Measurements from ENCODE around the gene NOTCH3. TPM values are rescaled to one million over a fixed set of nuclear protein-coding genes. Genes with fewer than 3 reads are reported as not detected.

NOTCH3 gene
- total RNA-seq, 1 experiment from 2014 or later: 153 TPM

DNA sequence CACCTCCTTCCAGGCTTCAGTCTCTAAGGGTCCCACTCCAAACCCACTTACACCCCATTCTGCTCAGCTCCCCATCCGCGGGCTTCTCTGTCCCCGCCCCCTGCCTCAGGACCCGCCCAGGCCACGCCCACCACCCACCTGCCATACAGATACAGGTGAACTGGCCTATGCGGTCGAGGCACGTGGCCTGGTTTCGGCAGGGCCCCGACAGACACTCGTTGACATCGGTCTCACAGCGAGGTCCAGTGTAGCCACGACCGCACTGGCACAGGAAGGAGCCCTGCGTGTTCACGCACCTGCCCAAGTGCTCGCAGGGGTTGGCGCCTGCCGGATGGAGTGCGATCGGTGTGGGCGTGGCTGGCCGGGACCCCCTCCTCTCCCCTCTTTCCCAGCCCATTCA lies 11.9 kb downstream of the NOTCH3 start (continued):
- TF ChIP-seq, protein P1, sequence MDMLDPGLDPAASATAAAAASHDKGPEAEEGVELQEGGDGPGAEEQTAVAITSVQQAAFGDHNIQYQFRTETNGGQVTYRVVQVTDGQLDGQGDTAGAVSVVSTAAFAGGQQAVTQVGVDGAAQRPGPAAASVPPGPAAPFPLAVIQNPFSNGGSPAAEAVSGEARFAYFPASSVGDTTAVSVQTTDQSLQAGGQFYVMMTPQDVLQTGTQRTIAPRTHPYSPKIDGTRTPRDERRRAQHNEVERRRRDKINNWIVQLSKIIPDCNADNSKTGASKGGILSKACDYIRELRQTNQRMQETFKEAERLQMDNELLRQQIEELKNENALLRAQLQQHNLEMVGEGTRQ (CRISPR knock-in tag; IDR thresholded peaks at IDR 0.05): no peak
- TF ChIP-seq ZNF219 (CRISPR knock-in tag; IDR thresholded peaks at IDR 0.05; ENCODE audit: borderline replicate concordance): no peak

DNA sequence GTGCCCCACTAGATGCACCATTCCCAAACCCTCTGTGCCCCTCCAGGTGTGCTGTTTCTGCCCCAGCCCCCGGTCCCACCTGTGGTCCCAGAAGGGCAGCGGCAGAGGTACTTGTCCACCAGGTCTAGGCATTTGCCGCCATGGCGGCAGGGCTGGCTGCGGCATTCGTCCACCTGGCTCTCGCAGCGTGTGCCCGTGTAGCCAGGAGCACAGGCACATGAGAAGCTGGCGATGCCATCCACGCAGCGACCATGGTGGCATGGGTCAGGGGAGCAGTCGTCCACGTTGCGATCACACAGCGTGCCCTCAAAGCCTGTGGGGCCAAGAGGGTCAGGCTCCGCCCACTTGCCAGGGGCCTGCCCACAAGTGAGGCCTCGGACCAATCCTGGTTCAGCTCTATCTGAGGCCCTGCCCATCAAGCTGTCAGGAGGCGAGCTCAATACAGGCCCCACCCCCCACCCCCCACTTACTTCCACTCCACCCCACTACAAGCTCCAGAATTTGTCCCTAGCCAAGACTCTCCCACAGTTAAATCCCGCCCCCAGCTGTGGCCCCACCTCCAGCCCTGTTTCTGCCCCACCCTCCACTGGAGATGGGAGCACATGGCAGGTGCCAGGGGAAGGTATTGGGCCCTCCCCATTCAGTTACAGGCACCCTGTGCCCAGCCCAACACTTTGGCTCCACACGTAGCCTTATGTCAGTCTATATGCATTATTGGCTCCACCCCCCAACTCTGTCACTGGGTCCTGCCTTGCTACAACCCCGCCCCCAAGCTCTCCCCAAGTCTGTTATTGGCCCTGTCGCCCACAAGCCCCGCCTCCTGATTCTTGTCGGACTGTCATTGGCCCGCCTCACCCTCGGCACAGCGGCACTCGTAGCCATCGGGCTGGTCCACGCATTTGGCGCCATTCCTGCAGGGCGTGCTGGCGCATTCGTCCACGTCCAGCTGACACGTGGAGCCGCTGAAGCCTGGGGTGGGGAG lies 13.5 kb downstream of the NOTCH3 start:
- Mint-ChIP-seq H3K4me3 (no peak overlapping the region), H3K27ac (no peak overlapping the region), H3K36me3 (peaks cover 72% of the 10 kb centered on the region), H3K27me3 (ENCODE audit: low read depth) (no peaks in the 10 kb centered on the region), H3K4me1 (no peaks in the 10 kb centered on the region), H3K9me3 (no peaks in the 10 kb centered on the region)
- peak; percentile 61 for DNase-seq (ENCODE audit: low spot score)
- ChIA-PET CTCF (interaction anchor here (0.6 to 3.0 kb wide), 9 partner anchors 8 to 232 kb away, joined by 3 to 13 read pairs (median 3); partner anchors contain the start of gene AKAP8L), POLR2A (interaction anchor here (1.4 kb wide), 1 partner anchor 46 kb away, joined by 7 read pairs; no protein-coding TSS in a partner anchor)
- peak; percentile 85 for ATAC-seq
- TF ChIP-seq, protein P2, sequence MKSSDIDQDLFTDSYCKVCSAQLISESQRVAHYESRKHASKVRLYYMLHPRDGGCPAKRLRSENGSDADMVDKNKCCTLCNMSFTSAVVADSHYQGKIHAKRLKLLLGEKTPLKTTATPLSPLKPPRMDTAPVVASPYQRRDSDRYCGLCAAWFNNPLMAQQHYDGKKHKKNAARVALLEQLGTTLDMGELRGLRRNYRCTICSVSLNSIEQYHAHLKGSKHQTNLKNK (CRISPR knock-in tag; IDR thresholded peaks at IDR 0.05): no peak
- no peak for TF ChIP-seq CREM (CRISPR knock-in tag; IDR thresholded peaks at IDR 0.05)
- no peak for TF ChIP-seq ZNF138 (CRISPR knock-in tag; conservative IDR thresholded peaks at IDR 0.05)
- TF ChIP-seq, protein P3, sequence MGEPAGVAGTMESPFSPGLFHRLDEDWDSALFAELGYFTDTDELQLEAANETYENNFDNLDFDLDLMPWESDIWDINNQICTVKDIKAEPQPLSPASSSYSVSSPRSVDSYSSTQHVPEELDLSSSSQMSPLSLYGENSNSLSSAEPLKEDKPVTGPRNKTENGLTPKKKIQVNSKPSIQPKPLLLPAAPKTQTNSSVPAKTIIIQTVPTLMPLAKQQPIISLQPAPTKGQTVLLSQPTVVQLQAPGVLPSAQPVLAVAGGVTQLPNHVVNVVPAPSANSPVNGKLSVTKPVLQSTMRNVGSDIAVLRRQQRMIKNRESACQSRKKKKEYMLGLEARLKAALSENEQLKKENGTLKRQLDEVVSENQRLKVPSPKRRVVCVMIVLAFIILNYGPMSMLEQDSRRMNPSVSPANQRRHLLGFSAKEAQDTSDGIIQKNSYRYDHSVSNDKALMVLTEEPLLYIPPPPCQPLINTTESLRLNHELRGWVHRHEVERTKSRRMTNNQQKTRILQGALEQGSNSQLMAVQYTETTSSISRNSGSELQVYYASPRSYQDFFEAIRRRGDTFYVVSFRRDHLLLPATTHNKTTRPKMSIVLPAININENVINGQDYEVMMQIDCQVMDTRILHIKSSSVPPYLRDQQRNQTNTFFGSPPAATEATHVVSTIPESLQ (CRISPR knock-in tag; IDR thresholded peaks at IDR 0.05): no peak
- TF ChIP-seq SOX15 (CRISPR knock-in tag; IDR thresholded peaks at IDR 0.05): no peak
- no peak for TF ChIP-seq FOXK1 (CRISPR knock-in tag; IDR thresholded peaks at IDR 0.05)
- TF ChIP-seq ZNF263 (CRISPR knock-in tag; IDR thresholded peaks at IDR 0.05; ENCODE audit: low read depth): no peak
- TF ChIP-seq ZNF219 (CRISPR knock-in tag; IDR thresholded peaks at IDR 0.05; ENCODE audit: borderline replicate concordance): no peak
- no peak for TF ChIP-seq TCF7 (CRISPR knock-in tag; IDR thresholded peaks at IDR 0.05; ENCODE audit: low read depth)
- TF ChIP-seq, protein P4, sequence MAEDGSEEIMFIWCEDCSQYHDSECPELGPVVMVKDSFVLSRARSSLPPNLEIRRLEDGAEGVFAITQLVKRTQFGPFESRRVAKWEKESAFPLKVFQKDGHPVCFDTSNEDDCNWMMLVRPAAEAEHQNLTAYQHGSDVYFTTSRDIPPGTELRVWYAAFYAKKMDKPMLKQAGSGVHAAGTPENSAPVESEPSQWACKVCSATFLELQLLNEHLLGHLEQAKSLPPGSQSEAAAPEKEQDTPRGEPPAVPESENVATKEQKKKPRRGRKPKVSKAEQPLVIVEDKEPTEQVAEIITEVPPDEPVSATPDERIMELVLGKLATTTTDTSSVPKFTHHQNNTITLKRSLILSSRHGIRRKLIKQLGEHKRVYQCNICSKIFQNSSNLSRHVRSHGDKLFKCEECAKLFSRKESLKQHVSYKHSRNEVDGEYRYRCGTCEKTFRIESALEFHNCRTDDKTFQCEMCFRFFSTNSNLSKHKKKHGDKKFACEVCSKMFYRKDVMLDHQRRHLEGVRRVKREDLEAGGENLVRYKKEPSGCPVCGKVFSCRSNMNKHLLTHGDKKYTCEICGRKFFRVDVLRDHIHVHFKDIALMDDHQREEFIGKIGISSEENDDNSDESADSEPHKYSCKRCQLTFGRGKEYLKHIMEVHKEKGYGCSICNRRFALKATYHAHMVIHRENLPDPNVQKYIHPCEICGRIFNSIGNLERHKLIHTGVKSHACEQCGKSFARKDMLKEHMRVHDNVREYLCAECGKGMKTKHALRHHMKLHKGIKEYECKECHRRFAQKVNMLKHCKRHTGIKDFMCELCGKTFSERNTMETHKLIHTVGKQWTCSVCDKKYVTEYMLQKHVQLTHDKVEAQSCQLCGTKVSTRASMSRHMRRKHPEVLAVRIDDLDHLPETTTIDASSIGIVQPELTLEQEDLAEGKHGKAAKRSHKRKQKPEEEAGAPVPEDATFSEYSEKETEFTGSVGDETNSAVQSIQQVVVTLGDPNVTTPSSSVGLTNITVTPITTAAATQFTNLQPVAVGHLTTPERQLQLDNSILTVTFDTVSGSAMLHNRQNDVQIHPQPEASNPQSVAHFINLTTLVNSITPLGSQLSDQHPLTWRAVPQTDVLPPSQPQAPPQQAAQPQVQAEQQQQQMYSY (CRISPR knock-in tag; IDR thresholded peaks at IDR 0.05): no peak
- no peak for TF ChIP-seq JAZF1 (CRISPR knock-in tag; IDR thresholded peaks at IDR 0.05)
- TF ChIP-seq, protein P5, sequence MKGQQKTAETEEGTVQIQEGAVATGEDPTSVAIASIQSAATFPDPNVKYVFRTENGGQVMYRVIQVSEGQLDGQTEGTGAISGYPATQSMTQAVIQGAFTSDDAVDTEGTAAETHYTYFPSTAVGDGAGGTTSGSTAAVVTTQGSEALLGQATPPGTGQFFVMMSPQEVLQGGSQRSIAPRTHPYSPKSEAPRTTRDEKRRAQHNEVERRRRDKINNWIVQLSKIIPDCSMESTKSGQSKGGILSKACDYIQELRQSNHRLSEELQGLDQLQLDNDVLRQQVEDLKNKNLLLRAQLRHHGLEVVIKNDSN (CRISPR knock-in tag; IDR thresholded peaks at IDR 0.05): no peak
- TF ChIP-seq, protein P6, sequence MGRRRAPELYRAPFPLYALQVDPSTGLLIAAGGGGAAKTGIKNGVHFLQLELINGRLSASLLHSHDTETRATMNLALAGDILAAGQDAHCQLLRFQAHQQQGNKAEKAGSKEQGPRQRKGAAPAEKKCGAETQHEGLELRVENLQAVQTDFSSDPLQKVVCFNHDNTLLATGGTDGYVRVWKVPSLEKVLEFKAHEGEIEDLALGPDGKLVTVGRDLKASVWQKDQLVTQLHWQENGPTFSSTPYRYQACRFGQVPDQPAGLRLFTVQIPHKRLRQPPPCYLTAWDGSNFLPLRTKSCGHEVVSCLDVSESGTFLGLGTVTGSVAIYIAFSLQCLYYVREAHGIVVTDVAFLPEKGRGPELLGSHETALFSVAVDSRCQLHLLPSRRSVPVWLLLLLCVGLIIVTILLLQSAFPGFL (CRISPR knock-in tag; IDR thresholded peaks at IDR 0.05; ENCODE audit: borderline replicate concordance): no peak

Measured in WTC11 (cell line).